T1000 (cell line): ENCODE data around the gene OR2Y1.
"Not testable (repeated sequence)": the region's sequence is repeated elsewhere in the genome, so short reads cannot be mapped to it uniquely, and the experiment has no call there.

ENCODE experiments used
- DNase-seq: peaks from one replicate; lab custom pipeline; 2025; ENCODE audit warnings: mixed read lengths; lab: John Stamatoyannopoulos, UW

OR2Y1 gene, protein sequence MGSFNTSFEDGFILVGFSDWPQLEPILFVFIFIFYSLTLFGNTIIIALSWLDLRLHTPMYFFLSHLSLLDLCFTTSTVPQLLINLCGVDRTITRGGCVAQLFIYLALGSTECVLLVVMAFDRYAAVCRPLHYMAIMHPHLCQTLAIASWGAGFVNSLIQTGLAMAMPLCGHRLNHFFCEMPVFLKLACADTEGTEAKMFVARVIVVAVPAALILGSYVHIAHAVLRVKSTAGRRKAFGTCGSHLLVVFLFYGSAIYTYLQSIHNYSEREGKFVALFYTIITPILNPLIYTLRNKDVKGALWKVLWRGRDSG

GRCh38 chr5:180739958-180740357, at the start of gene OR2Y1:
Gene OR2Y1 (minus strand): TSS chr5:180740058. CDS start chr5:180740058, 0 bp downstream.
- no peak for DNase-seq

GRCh38 chr5:180788651-180789410, 49.0 kb upstream of the OR2Y1 start:
- DNase-seq = not testable (repeated sequence)

DNA sequence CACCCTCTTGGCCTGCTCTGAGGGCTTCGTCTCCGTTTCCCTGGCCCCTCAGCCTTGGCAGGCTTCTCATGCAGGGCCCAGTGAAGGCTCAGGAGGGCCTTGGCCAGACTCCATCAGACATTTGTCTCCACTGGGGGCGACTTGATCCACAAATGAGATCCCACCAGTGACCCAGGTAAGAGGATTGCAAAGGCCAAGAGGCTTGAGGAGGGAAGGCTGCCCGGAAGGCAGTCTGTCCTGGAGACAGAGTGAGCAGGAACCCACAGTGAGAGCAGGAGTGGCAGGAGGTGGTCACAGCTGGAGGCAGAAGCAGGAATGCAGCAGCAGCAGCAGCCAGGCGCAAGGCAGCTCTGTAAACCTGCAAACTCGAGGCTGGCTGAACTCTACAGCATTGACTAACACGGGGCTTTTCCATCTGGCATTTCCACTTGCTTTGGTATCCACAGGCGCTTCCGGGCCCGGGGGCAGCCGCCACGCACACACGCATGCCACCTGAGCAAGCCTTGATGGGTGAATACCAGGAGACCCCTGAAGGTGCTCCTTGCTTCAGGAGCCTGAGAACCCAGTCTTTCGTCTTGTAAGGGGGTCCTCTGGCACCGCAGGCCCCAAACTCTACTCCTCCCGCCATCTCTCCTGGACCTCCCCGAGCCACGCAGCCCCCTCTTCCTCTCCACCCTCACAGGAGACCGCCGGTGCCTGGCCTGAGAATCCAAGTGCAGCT, 48.0 kb upstream of the OR2Y1 start:
- no peak for DNase-seq

- DNase-seq = no peak
These were observed 46.9 kb upstream of the OR2Y1 start for GRCh38 chr5:180786531-180787398.

DNA sequence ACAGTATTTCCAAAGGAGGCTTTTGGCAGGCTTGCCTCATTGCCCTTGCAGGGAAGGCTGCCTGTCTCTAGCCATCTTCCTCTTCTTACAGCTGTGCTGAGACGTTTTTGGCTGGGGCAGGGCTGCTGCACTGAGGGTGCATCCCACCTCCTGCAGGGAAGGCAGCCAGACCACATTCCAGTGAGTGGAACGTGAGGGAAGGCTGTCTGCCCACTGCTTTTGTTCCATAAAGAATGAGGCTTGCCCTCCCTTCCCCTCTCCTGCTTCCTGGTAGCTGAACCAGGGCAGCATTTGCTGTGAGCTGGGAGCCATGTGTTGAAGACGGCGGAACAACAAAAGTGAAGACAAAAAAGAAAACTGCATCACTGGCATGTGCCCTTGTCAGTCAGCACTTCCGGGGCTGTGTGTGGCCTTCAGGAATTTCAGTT, 46.0 kb upstream of the OR2Y1 start:
- no peak for DNase-seq

- no peak for DNase-seq
These were observed 45.4 kb upstream of the OR2Y1 start for GRCh38 chr5:180785121-180785781.

DNA sequence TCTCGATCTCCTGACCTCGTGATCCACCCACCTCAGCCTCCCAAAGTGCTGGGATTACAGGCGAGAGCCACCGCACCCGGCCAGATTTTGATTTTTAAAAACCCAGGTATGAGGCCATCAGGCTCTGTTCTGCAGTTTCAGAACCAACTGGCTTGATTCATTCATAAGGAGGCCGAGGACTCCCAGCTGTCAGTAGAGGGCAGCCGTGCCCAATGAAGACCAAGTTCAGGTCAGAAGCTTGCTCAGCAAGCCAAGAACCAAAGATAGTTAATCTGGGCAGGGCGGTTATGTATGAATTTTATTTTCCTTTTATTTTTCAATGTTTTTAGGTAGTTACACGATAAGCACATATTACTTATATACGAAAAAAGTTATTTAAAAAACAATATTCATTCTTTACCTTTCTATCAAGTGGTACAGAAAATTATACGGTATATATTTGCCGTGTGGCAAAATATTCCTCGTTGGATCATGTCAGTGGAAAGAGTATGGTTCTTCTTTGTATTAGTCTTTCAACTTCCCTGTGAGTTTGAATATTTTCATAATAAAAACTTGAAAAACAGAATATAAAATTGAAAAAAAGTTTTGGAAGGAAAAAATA, 44.7 kb upstream of the OR2Y1 start:
- DNase-seq = peak; percentile 30

DNA sequence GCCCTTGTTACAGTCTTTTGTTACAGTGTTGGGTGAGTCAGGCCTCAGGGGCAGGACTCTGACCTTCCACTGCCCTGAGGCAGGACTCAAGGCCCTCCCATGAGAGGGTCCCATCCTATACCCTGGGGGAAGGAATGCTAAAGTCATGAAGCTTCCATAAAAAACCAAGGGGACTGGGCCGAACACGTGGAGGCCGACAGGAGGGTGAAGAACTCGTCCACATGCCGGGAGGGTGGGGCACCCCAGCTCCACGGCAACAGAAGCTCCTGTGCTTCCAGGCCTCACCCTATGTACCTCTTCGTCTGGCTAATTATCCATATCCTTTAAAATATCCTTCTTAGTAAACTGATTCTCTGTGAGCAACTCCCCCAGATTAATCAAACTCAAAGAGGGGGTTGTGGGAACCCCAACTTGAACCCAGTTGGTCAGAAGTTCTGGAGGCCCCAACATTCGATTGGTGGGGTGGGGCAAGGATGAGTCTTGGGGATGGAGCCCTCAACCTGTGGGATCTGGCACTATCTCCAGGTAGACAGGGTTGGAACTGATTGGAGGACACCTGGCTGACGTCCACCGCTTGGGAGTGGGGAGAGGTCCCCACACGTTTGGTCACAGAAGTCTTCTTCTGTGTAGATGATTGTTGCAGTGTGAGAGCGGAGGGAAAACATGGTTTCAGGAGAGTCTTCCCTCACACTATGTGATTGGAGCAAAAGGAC, 43.6 kb upstream of the OR2Y1 start:
- DNase-seq = no peak

DNA sequence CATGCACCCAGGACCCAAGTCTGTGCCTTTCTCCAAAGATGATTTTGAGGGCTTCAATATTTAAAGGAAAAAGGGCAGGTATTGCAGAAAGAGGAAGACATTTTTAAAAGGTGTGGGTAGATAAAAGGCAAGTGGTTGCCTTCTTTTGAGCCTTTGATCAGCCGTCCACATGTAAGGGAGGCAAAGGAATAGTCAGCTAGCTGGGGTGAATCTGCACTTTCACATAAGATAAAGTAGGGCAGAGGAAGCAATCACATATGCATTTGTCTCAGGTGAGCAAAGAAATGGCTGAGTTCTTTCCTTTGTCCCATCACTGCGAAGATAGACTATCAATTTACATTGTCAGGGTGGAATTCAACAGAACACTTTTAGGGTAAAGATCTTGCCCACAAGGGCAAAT, 42.9 kb upstream of the OR2Y1 start:
- DNase-seq = no peak

GRCh38 chr5:180781900-180782326, 42.1 kb upstream of the OR2Y1 start:
- DNase-seq = not testable (repeated sequence)

GRCh38 chr5:180779985-180780610, 40.2 kb upstream of the OR2Y1 start:
- DNase-seq = no peak

DNA sequence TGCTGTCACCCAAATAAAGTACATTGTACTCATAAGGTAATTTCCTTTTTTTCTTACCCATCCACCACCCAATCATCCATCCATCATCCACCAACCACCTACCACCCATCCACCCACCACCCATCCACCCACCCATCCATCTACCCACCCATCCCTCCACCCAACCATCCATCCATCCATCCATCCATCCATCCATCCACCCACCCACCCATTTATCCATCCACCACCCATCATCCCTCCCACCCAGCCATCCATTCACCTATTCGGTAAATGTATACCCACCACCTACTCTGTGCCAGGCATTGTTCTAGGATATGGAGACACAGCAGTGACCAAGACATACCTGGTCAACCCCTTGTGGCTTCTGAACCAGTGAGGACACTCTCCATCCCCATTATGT, 37.6 kb upstream of the OR2Y1 start:
- no peak for DNase-seq

DNA sequence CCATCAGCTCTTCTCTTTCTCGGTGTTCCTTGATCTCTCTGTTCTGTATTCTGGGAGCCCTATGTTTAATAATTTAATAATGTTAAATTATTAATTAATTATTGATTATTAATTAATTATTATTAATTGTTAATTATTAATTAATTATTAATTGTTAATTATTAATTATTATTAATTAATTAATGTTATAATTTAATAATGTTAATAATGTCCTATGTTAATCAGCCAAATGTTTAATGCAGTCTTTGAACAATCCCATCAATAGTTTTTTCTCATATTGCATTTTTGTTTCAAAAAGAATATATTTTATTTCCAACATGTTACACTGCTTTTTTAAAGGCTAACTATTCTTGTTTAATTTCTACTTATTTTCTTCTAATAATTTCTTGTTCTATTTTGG, 36.5 kb upstream of the OR2Y1 start:
- DNase-seq = no peak

DNA sequence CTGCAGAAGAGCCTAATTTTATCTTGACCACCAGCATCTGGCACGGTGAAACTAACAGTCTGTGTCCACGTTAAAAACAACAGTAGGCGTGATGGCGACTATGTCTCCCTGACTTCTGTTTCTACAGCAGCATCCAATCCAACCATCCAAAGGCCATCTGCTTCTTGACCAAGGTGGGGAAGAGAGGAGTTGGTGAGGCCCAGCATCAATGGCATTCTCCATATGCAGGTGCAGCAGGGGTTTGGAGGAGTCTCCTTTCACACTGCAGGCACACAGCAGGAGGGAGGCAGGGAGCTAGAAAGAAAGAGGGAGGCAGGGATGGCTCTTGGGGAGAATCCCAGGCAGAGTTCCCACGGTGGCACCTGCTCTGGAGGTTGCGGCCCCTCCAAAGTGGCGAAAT, 35.8 kb upstream of the OR2Y1 start:
- DNase-seq = no peak

GRCh38 chr5:180771839-180772238, 32.0 kb upstream of the OR2Y1 start:
- DNase-seq = no peak

- no peak for DNase-seq
These were observed 30.0 kb upstream of the OR2Y1 start for GRCh38 chr5:180769821-180770220.

DNA sequence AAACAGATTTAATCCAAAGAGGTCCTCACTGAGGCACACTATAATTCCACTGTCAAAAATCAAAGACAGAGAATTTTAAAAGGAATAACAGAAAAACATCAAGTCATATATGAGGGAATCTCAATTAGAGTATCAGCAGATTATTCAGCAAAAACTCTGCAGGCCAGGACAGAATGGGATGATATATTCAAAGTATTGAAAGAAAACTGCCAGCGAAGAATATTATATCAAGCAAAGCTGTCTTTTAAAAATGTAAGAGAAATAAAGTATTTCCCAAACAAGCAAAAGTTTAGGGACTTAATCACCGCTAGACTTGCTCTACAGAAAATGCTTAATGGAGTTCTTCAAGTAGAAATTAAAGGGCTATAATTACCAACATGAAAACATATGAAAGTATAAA, 15.7 kb upstream of the OR2Y1 start:
- DNase-seq = no peak

DNA sequence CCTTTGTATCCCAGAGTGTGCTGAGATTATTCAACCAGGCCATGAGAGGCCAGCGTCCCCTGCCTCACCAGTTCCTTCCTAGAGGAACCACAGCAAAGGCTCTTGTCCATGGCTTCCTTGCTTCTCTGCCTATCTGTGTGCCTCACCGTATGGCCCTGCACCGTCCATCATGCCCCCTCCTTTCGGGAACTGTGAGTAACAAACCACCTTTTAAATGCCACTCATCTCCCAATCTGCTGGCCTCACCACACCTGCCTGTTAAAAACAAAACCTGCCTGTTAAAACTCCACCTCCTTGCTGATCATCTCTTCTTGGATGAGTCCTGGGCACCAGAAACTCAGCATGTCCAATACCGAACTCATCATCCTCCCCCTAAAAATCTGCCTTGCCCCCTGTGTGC, 4.4 kb upstream of the OR2Y1 start:
- no peak for DNase-seq

DNA sequence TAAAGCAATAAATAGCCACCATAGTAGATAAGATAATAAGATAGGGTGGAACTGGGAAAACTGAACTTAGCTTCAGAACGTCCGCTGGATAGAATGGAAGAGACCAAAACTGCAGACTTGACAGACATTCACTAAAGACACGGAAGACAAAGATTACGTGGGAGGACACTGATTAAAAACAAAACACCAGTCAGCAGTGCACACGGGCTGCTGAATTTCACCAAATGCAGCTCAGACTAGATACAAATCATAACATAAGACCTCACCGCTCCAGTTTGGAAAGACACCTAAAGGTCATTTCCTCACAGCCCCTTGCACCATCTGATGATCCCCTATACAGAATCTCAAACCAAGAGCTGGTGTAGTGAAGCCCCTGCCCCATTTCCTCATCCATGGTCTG, 2.9 kb upstream of the OR2Y1 start:
- no peak for DNase-seq

GRCh38 chr5:180740953-180741352, 1.1 kb upstream of the OR2Y1 start:
- not testable (repeated sequence) for DNase-seq
